ENCODE data around the gene GNRH2. TPM values are rescaled to one million over a fixed set of nuclear protein-coding genes. Genes with fewer than 3 reads are reported as not detected.

Gene GNRH2
- total RNA-seq, 1 donor from 2014 or later: 0.87 TPM

- H3K27ac Mint-ChIP-seq (ENCODE audit: unreplicated experiment): peak overlapping the region; percentile 94
- H3K36me3 Mint-ChIP-seq (ENCODE audit: low read depth, unreplicated experiment): peaks cover 21% of the 10 kb centered on the region
- H3K4me1 Mint-ChIP-seq (ENCODE audit: unreplicated experiment): peaks cover 23% of the 10 kb centered on the region
- no peak for TF ChIP-seq CTCF (IDR thresholded peaks at IDR 0.05; ENCODE audit: unreplicated experiment)
- H3K4me3 Mint-ChIP-seq (ENCODE audit: unreplicated experiment): peak overlapping the region; percentile 80
- peaks cover 10% of the 10 kb centered on the region for H3K27me3 Mint-ChIP-seq (ENCODE audit: unreplicated experiment)
- no peak for DNase-seq (ENCODE audit: low spot score)
- H3K9me3 Mint-ChIP-seq (ENCODE audit: unreplicated experiment): no peaks in the 10 kb centered on the region
Observed at GRCh38 chr20:3041854-3042409, 1.5 kb upstream of the GNRH2 start.

GRCh38 chr20:3042625-3043024 lies 797 bp upstream of the GNRH2 start:
- no peaks in the 10 kb centered on the region for H3K9me3 Mint-ChIP-seq (ENCODE audit: unreplicated experiment)
- peaks cover 10% of the 10 kb centered on the region for H3K27me3 Mint-ChIP-seq (ENCODE audit: unreplicated experiment)
- DNase-seq (ENCODE audit: low spot score): no peak
- H3K36me3 Mint-ChIP-seq (ENCODE audit: low read depth, unreplicated experiment): peaks cover 21% of the 10 kb centered on the region
- TF ChIP-seq CTCF (IDR thresholded peaks at IDR 0.05; ENCODE audit: unreplicated experiment): no peak
- no peak overlapping the region for H3K27ac Mint-ChIP-seq (ENCODE audit: unreplicated experiment)
- H3K4me1 Mint-ChIP-seq (ENCODE audit: unreplicated experiment): peaks cover 24% of the 10 kb centered on the region
- H3K4me3 Mint-ChIP-seq (ENCODE audit: unreplicated experiment): no peak overlapping the region

GRCh38 chr20:3044336-3044965 lies 1.0 kb downstream of the GNRH2 start:
- H3K9me3 Mint-ChIP-seq (ENCODE audit: unreplicated experiment): no peaks in the 10 kb centered on the region
- no peak overlapping the region for H3K4me3 Mint-ChIP-seq (ENCODE audit: unreplicated experiment)
- H3K27me3 Mint-ChIP-seq (ENCODE audit: unreplicated experiment): peaks cover 10% of the 10 kb centered on the region
- DNase-seq (ENCODE audit: low spot score): no peak
- H3K4me1 Mint-ChIP-seq (ENCODE audit: unreplicated experiment): peaks cover 24% of the 10 kb centered on the region
- H3K36me3 Mint-ChIP-seq (ENCODE audit: low read depth, unreplicated experiment): peaks cover 19% of the 10 kb centered on the region
- TF ChIP-seq CTCF (IDR thresholded peaks at IDR 0.05; ENCODE audit: unreplicated experiment): no peak
- H3K27ac Mint-ChIP-seq (ENCODE audit: unreplicated experiment): no peak overlapping the region

- peaks cover 15% of the 10 kb centered on the region for H3K36me3 Mint-ChIP-seq (ENCODE audit: low read depth, unreplicated experiment)
- H3K27ac Mint-ChIP-seq (ENCODE audit: unreplicated experiment): peak overlapping the region; percentile 54
- H3K4me3 Mint-ChIP-seq (ENCODE audit: unreplicated experiment): peak overlapping the region; percentile 87
- peaks cover 24% of the 10 kb centered on the region for H3K4me1 Mint-ChIP-seq (ENCODE audit: unreplicated experiment)
- no peak for DNase-seq (ENCODE audit: low spot score)
- no peaks in the 10 kb centered on the region for H3K9me3 Mint-ChIP-seq (ENCODE audit: unreplicated experiment)
- no peak for TF ChIP-seq CTCF (IDR thresholded peaks at IDR 0.05; ENCODE audit: unreplicated experiment)
- peaks cover 10% of the 10 kb centered on the region for H3K27me3 Mint-ChIP-seq (ENCODE audit: unreplicated experiment)
Observed at GRCh38 chr20:3045042-3045815, 1.8 kb downstream of the GNRH2 start.
